ENCODE data around the gene OR6N1. TPM values are rescaled to one million over a fixed set of nuclear protein-coding genes. Genes with fewer than 3 reads are reported as not detected.
A peak's percentile ranks its signal among the peaks of the same experiment; 100 is the strongest.

Gene OR6N1
- total RNA-seq, 1 experiment from 2014 or later: not detected

- Mint-ChIP-seq H3K36me3 (ENCODE audit: insufficient read depth, unreplicated experiment) (no peaks in the 10 kb centered on the region), H3K27ac (ENCODE audit: low read depth, unreplicated experiment) (no peak overlapping the region), H3K9me3 (ENCODE audit: unreplicated experiment) (no peaks in the 10 kb centered on the region), H3K27me3 (ENCODE audit: insufficient read depth, unreplicated experiment) (peaks cover 86% of the 10 kb centered on the region), H3K4me3 (ENCODE audit: unreplicated experiment) (no peak overlapping the region), H3K4me1 (ENCODE audit: insufficient read depth, unreplicated experiment) (no peaks in the 10 kb centered on the region)
- TF ChIP-seq CTCF (IDR thresholded peaks at IDR 0.05; ENCODE audit: unreplicated experiment): no peak
- CTCF ChIA-PET: interaction anchor here (0.5 to 0.7 kb wide), 4 partner anchors 12 to 198 kb away, joined by 3 to 4 read pairs (median 3); no protein-coding TSS in a partner anchor
- intact Hi-C loops (cut with micrococcal nuclease): loop anchor here (5.0 kb wide), 1 partner anchor 273 kb away; no protein-coding TSS in a partner anchor
- no TSS peak for BruUV-seq (replicated peaks)
- DNase-seq (ENCODE audit: unreplicated experiment): no peak
- POLR2A ChIA-PET: no interaction called here
Observed at GRCh38 chr1:158799689-158800088, 27.7 kb upstream of the OR6N1 start.

DNA sequence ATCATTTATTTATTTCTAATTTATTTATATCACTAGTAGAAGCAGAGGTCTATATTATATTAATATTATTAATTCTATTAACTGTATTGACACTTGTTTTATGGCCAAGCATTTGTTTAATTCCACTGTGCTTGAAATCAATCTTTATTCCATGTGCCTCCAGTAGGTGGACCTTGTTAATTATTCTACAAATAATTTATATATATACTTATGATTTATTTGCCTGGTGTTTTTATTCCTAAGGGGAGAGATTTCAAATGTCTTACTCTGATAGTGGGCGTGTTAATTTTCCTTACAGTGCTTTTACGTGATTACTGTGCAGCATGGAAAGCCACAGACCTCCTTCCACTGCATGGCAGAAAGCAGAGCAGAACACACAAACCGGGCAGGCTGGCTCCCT lies 26.5 kb upstream of the OR6N1 start:
- Mint-ChIP-seq H3K4me3 (ENCODE audit: unreplicated experiment) (no peak overlapping the region), H3K4me1 (ENCODE audit: insufficient read depth, unreplicated experiment) (no peaks in the 10 kb centered on the region), H3K9me3 (ENCODE audit: unreplicated experiment) (no peaks in the 10 kb centered on the region), H3K36me3 (ENCODE audit: insufficient read depth, unreplicated experiment) (no peaks in the 10 kb centered on the region), H3K27ac (ENCODE audit: low read depth, unreplicated experiment) (no peak overlapping the region), H3K27me3 (ENCODE audit: insufficient read depth, unreplicated experiment) (peaks cover 89% of the 10 kb centered on the region)
- no peak for DNase-seq (ENCODE audit: unreplicated experiment)
- POLR2A ChIA-PET: no interaction called here
- intact Hi-C loops (cut with micrococcal nuclease): loop anchor here (1.0 to 5.0 kb wide), 2 partner anchors 200 to 274 kb away; no protein-coding TSS in a partner anchor
- BruUV-seq (replicated peaks): no TSS peak
- TF ChIP-seq CTCF (IDR thresholded peaks at IDR 0.05; ENCODE audit: unreplicated experiment): peak; percentile 37
- CTCF ChIA-PET: no interaction called here

DNA sequence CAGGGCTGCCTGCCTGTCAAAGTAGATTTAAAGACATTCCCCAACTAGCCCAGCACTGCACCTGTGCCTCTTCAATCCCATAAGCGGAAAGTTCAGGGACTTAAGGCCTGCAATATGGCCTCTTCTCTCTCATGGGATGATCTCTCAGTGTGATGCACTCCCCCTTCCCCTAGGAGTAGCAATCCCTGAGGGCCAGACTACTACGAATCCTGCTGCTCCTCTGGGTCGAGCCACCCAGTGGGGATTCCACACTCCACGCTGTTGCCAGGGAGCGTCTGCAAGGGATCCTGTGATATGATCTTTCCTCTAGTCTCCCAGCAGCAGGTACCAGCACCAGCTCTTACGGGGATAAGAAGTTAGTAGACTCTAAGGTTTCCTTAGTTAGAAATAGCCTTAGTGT lies 22.3 kb upstream of the OR6N1 start:
- H3K4me3 Mint-ChIP-seq (ENCODE audit: unreplicated experiment): no peak overlapping the region
- peaks cover 73% of the 10 kb centered on the region for H3K27me3 Mint-ChIP-seq (ENCODE audit: insufficient read depth, unreplicated experiment)
- no peaks in the 10 kb centered on the region for H3K9me3 Mint-ChIP-seq (ENCODE audit: unreplicated experiment)
- CTCF ChIA-PET: interaction anchor here (0.6 to 1.2 kb wide), 5 partner anchors 11 to 680 kb away, joined by 3 to 4 read pairs (median 3); no protein-coding TSS in a partner anchor
- no peaks in the 10 kb centered on the region for H3K4me1 Mint-ChIP-seq (ENCODE audit: insufficient read depth, unreplicated experiment)
- no peak for DNase-seq (ENCODE audit: unreplicated experiment)
- no TSS peak for BruUV-seq (replicated peaks)
- POLR2A ChIA-PET: no interaction called here
- no peak overlapping the region for H3K27ac Mint-ChIP-seq (ENCODE audit: low read depth, unreplicated experiment)
- H3K36me3 Mint-ChIP-seq (ENCODE audit: insufficient read depth, unreplicated experiment): no peaks in the 10 kb centered on the region
- TF ChIP-seq CTCF (IDR thresholded peaks at IDR 0.05; ENCODE audit: unreplicated experiment): no peak
- intact Hi-C loops (cut with micrococcal nuclease): no loop called here

DNA sequence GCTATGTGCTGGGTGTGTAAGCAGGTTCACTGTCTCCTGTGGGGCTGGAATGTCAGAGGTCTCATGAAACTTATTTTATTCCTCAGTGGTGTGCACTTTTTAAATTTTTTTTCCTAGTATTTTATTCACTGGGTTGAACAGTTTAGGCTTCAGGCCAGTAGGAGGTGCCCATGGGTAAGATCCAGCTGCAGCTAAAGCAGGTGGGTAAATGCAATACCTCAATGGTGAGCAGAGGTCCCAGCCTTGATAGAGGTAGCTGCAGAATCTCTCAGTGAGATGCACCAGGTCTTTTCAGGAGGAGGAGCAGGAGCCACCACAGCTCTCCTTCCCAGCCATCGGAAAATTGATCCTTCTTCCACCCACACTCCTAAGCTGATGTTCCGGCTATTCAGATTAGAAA lies 21.6 kb upstream of the OR6N1 start:
- no peak overlapping the region for H3K4me3 Mint-ChIP-seq (ENCODE audit: unreplicated experiment)
- H3K4me1 Mint-ChIP-seq (ENCODE audit: insufficient read depth, unreplicated experiment): no peaks in the 10 kb centered on the region
- peaks cover 74% of the 10 kb centered on the region for H3K27me3 Mint-ChIP-seq (ENCODE audit: insufficient read depth, unreplicated experiment)
- CTCF ChIA-PET: interaction anchor here (0.6 to 1.2 kb wide), 4 partner anchors 11 to 201 kb away, joined by 3 to 4 read pairs (median 3); no protein-coding TSS in a partner anchor
- DNase-seq (ENCODE audit: unreplicated experiment): peak; percentile 27
- POLR2A ChIA-PET: no interaction called here
- intact Hi-C loops (cut with micrococcal nuclease): no loop called here
- no peak overlapping the region for H3K27ac Mint-ChIP-seq (ENCODE audit: low read depth, unreplicated experiment)
- BruUV-seq (replicated peaks): no TSS peak
- TF ChIP-seq CTCF (IDR thresholded peaks at IDR 0.05; ENCODE audit: unreplicated experiment): peak; percentile 25
- no peaks in the 10 kb centered on the region for H3K36me3 Mint-ChIP-seq (ENCODE audit: insufficient read depth, unreplicated experiment)
- H3K9me3 Mint-ChIP-seq (ENCODE audit: unreplicated experiment): no peaks in the 10 kb centered on the region

Measured in MCF 10A (cell line).